ENCODE data around the gene UBL4A.

UBL4A gene

GRCh38 chrX:154437971-154438893 is 48.2 kb downstream of the UBL4A start:
- DNase-seq (ENCODE audit: low read depth): no peak

GRCh38 chrX:154436983-154437752 is 49.2 kb downstream of the UBL4A start, which contains the start of gene GDI1:
GDI1 (plus strand) TSS chrX:154437154; CDS start chrX:154437255, 101 bp downstream.
- peak; percentile 41 for DNase-seq (ENCODE audit: low read depth)

- DNase-seq (ENCODE audit: low read depth): peak; percentile 49
Observed at GRCh38 chrX:154436374-154436982, 49.9 kb downstream of the UBL4A start.

- no peak for DNase-seq (ENCODE audit: low read depth)
Observed at GRCh38 chrX:154435171-154435733, 51.2 kb downstream of the UBL4A start.

GRCh38 chrX:154434394-154435168 is 51.8 kb downstream of the UBL4A start:
- DNase-seq (ENCODE audit: low read depth): no peak
